ENCODE data around the gene CHCHD6. TPM values are rescaled to one million over a fixed set of nuclear protein-coding genes. Genes with fewer than 3 reads are reported as not detected.
A peak's percentile ranks its signal among the peaks of the same experiment; 100 is the strongest.

Gene CHCHD6
- total RNA-seq, 8 experiments from 2014 or later: 13.9 to 71.2 (median 45.4) TPM

DNA sequence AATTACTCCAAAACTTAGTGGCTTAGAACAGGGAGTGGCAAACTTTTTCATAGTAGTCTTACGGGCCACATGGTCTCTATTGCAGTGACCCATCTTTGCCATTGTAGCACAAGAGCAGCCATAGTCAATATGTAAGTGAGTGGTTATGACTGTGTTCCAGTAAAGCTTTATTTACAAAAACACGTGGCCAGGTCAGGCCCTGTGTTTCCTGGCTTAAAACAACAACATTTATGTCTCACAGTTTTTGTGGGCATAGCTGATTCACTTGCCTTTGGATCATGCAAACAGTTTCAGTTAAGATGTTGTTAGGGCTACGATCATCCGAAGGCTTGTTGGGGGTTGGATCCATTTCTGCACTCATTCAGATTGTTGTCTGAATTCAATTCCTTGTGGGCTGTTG, 103.8 kb downstream of the CHCHD6 start:
- in situ Hi-C loops (cut with MboI; ENCODE audit: low pct_unique_long_range_greater_than_20kb in 2 of 9, low sequenced_read_pairs in 9 of 9, unreplicated experiment in 9 of 9): no loop called here
- H3K4me3 ChIP-seq: no peak overlapping the region
- ATAC-seq (replicated peaks in 6 of 8): no peak
- H3K27ac ChIP-seq: no peak overlapping the region
- 73 to 100% (median 96%) methylated on average over 2 to 4 of the region's 4 CpGs; no CpG with 5 or more reads in 1 of the 10 experiments for WGBS, 10 experiments
- no peaks in the 10 kb centered on the region for H3K4me1 ChIP-seq (replicated peaks in 1 of 2)

DNA sequence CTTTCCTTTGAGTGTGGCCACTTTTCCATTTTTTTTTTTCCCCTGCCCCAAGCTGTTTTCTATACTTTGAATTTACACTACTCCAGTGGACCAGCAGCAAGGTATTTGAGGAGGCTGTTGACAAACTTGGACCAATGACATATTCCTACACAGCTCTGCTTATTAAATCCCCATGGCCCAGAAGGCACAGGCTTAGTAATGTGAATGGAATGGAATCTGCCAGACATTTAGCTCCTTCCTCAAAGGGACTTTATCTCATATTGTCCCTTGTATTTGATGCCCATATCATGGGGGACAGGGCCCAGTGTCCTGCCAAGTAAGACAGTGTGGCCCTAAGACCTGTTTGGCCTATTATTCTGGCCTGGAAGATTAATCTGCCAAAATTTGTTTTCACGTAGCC, 107.5 kb downstream of the CHCHD6 start:
- Histone ChIP-seq H3K4me3 (no peak overlapping the region), H3K4me1 (replicated peaks in 1 of 2) (no peaks in the 10 kb centered on the region), H3K27ac (no peak overlapping the region)
- WGBS, 10 experiments: 83 to 100% (median 100%) methylated on average over 1 of the region's 1 CpG; no CpG with 5 or more reads in 4 of the 10 experiments
- in situ Hi-C loops (cut with MboI; ENCODE audit: low pct_unique_long_range_greater_than_20kb in 2 of 9, low sequenced_read_pairs in 9 of 9, unreplicated experiment in 9 of 9): no loop called here
- no peak for ATAC-seq (replicated peaks in 6 of 8)

DNA sequence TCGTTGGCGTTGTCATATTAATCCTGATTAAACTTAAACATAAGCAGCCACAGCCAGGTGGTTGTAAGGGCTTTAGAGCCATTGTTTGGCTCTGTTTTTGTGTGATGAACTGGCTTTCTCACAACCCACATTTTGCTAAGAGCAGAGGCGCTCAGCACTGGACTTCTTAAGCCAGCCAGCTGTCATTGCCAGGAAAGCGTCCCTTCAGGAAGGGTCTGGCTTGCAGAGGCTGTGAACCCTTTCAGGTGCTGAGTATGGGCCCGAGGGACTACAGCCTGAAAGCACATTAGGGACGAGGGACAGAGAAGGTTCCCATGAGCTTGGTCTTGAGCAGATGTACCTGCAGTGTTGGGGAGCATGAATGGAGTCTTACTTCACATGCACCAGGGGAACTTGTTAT, 112.3 kb downstream of the CHCHD6 start:
- no peak overlapping the region for H3K27ac ChIP-seq
- WGBS, 10 experiments: 50 to 100% (median 76%) methylated on average over 1 to 3 of the region's 6 CpGs; no CpG with 5 or more reads in 6 of the 10 experiments
- H3K4me3 ChIP-seq: no peak overlapping the region
- H3K4me1 ChIP-seq (replicated peaks in 1 of 2): peaks cover 13 to 21% of the 10 kb centered on the region in 2 donors
- no peak for ATAC-seq (replicated peaks in 6 of 8)
- in situ Hi-C loops (cut with MboI; ENCODE audit: low pct_unique_long_range_greater_than_20kb in 2 of 9, low sequenced_read_pairs in 9 of 9, unreplicated experiment in 9 of 9): no loop called here

DNA sequence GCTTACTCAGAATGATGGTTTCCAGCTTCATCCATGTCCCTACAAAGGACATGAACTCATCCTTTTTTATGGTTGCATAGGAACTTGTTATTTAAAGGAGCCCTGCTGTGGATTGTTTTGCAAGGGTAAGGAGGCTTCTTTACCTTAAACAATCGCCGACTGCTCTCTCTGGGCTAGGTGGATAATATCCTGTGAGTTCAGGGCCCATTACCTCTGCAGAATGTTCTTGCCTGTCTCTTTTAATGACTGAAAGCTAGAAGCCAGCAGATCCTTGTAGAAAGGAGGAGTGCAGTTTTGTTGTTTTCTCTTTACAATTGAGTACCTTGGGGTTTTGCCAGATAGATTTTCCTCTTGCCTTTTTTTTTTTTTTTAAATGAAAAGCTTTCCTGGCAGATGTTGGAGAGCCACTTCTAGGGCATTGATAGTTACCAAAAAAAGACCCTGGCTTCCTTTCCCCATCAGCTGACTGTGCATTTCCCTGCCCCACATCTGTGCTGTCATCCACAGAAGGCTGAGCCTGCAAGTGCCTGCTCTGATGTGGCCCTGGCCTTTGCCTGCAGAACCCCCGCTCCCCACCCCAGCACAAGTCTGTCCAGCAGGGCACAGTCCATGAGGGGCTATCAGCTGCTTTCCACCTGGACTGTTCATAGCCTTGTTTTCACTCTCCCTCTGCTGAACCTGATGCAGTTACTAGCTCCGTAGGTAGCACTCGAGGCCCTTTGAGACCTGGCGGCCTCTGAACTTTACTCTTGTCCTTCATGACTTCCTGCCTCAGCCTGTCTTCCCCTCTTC, 113.1 kb downstream of the CHCHD6 start:
- Histone ChIP-seq H3K4me3 (no peak overlapping the region), H3K27ac (no peak overlapping the region), H3K4me1 (replicated peaks in 1 of 2) (peaks cover 13 to 21% of the 10 kb centered on the region in 2 donors)
- in situ Hi-C loops (cut with MboI; ENCODE audit: low pct_unique_long_range_greater_than_20kb in 2 of 9, low sequenced_read_pairs in 9 of 9, unreplicated experiment in 9 of 9): no loop called here
- WGBS, 10 experiments: 0 to 71% (median 50%) methylated on average over 2 to 6 of the region's 6 CpGs; no CpG with 5 or more reads in 5 of the 10 experiments
- ATAC-seq (replicated peaks in 6 of 8): peak in 6 of 8 experiments; percentile 20 to 55 (median 28)

- no peak overlapping the region for H3K4me3 ChIP-seq
- in situ Hi-C loops (cut with MboI; ENCODE audit: low pct_unique_long_range_greater_than_20kb in 2 of 9, low sequenced_read_pairs in 9 of 9, unreplicated experiment in 9 of 9): no loop called here
- no peak overlapping the region for H3K27ac ChIP-seq
- ATAC-seq (replicated peaks in 6 of 8): peak in 2 of 8 experiments; percentile 15 to 18
- WGBS, 10 experiments: 100% methylated on average over 1 of the region's 1 CpG; no CpG with 5 or more reads in 4 of the 10 experiments
- H3K4me1 ChIP-seq (replicated peaks in 1 of 2): peaks cover 13 to 21% of the 10 kb centered on the region in 2 donors
These were observed 113.7 kb downstream of the CHCHD6 start for GRCh38 chr3:126817781-126818180.

GRCh38 chr3:126818400-126819095, 114.5 kb downstream of the CHCHD6 start:
- Histone ChIP-seq H3K4me3 (no peak overlapping the region), H3K4me1 (replicated peaks in 1 of 2) (peaks cover 13 to 21% of the 10 kb centered on the region in 2 donors), H3K27ac (no peak overlapping the region)
- in situ Hi-C loops (cut with MboI; ENCODE audit: low pct_unique_long_range_greater_than_20kb in 2 of 9, low sequenced_read_pairs in 9 of 9, unreplicated experiment in 9 of 9): no loop called here
- WGBS, 10 experiments: 80 to 100% (median 93%) methylated on average over 1 to 7 of the region's 8 CpGs
- peak in 3 of 8 experiments; percentile 32 to 65 (median 55) for ATAC-seq (replicated peaks in 6 of 8)

DNA sequence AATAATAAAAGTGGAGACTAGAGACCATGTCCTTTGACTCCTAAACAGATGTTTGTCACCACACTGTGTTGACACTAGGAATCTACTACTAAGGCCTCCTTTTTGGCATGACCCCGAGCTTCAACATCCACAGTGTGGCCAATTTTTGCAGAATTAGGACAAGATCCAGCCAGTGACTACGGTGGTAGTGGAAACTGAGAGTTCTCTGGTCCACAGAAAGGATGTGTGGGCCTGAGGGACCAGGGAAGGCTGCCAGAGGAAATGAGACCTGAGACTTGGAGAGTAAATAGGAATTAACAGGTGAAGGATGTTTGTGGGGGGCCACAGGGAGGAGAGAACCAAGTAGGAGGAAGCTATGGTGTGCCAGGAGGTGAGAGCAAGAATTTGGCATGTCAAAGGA, 122.7 kb downstream of the CHCHD6 start:
- in situ Hi-C loops (cut with MboI; ENCODE audit: low pct_unique_long_range_greater_than_20kb in 2 of 9, low sequenced_read_pairs in 9 of 9, unreplicated experiment in 9 of 9): no loop called here
- WGBS, 10 experiments: 67 to 100% (median 88%) methylated on average over 1 to 2 of the region's 2 CpGs; no CpG with 5 or more reads in 3 of the 10 experiments

GRCh38 chr3:126827121-126827520, 123.1 kb downstream of the CHCHD6 start:
- WGBS, 10 experiments: 86 to 100% (median 100%) methylated on average over 1 of the region's 1 CpG; no CpG with 5 or more reads in 5 of the 10 experiments
- no peak overlapping the region for H3K27ac ChIP-seq
- H3K4me1 ChIP-seq (replicated peaks in 1 of 2): no peaks in the 10 kb centered on the region
- in situ Hi-C loops (cut with MboI; ENCODE audit: low pct_unique_long_range_greater_than_20kb in 2 of 9, low sequenced_read_pairs in 9 of 9, unreplicated experiment in 9 of 9): no loop called here
- no peak for ATAC-seq (replicated peaks in 6 of 8)
- H3K4me3 ChIP-seq: no peak overlapping the region

More for the DNA sequence above, 122.7 kb downstream of the CHCHD6 start:
- ATAC-seq (replicated peaks in 6 of 8): no peak
- Histone ChIP-seq H3K4me3 (no peak overlapping the region), H3K4me1 (replicated peaks in 1 of 2) (no peaks in the 10 kb centered on the region), H3K27ac (no peak overlapping the region)

GRCh38 chr3:126828306-126828705, 124.3 kb downstream of the CHCHD6 start:
- no peak overlapping the region for H3K27ac ChIP-seq
- no peak overlapping the region for H3K4me3 ChIP-seq
- ATAC-seq (replicated peaks in 6 of 8): no peak
- 30 to 100% (median 95%) methylated on average over 2 to 4 of the region's 5 CpGs; no CpG with 5 or more reads in 6 of the 10 experiments for WGBS, 10 experiments
- in situ Hi-C loops (cut with MboI; ENCODE audit: low pct_unique_long_range_greater_than_20kb in 2 of 9, low sequenced_read_pairs in 9 of 9, unreplicated experiment in 9 of 9): no loop called here
- H3K4me1 ChIP-seq (replicated peaks in 1 of 2): no peaks in the 10 kb centered on the region

- 67 to 100% (median 89%) methylated on average over 1 to 5 of the region's 5 CpGs; no CpG with 5 or more reads in 1 of the 10 experiments for WGBS, 10 experiments
- Histone ChIP-seq H3K27ac (no peak overlapping the region), H3K4me3 (no peak overlapping the region), H3K4me1 (replicated peaks in 1 of 2) (peaks cover 0 to 8% of the 10 kb centered on the region in 2 donors)
- no peak for ATAC-seq (replicated peaks in 6 of 8)
- in situ Hi-C loops (cut with MboI; ENCODE audit: low pct_unique_long_range_greater_than_20kb in 2 of 9, low sequenced_read_pairs in 9 of 9, unreplicated experiment in 9 of 9): no loop called here
These were observed 128.9 kb downstream of the CHCHD6 start for GRCh38 chr3:126832933-126833332.

DNA sequence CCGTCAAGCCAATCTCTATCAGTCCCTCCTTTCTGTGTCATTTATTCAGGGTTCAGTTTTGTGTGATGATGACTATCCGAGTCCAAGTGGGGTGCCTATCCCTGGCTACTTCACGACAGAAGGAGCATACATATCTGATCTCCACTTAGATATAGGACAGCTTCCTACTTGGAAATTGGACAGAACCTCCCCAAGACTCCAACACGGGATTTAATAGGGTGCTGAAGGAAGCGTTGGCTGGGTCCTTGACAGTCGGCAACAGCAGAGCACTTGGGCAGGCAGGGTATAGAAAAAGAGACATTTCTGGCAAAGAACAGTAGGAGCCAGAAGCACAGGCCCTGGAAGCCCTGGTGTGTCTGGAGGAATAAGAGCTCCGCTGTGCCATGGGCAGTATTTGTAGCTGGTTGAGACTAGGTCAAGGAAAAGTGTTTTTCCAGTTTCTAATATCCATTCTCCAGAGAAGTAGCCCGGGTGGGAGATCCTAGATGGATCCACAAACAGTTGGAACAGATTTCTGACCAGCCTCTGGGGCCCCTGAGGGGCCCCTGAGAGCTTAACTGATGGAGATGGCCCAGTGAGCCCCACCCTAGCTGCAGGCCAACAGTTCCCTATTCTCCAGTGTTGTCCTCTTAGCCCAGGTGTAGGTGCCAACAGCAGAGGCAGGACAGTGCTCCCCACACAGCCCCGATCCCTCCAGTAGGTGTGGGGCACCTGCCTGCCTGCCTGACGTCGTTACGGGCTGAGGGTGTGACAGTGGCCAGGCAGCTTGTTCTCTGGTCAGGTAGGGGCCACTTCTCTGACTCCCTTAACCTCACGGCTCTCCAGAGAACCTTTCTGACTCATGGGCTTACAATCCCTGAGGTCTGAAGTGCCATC, 130.8 kb downstream of the CHCHD6 start:
- in situ Hi-C loops (cut with MboI; ENCODE audit: low pct_unique_long_range_greater_than_20kb in 2 of 9, low sequenced_read_pairs in 9 of 9, unreplicated experiment in 9 of 9): no loop called here
- peaks cover 0 to 8% of the 10 kb centered on the region in 2 donors for H3K4me1 ChIP-seq (replicated peaks in 1 of 2)
- no peak overlapping the region for H3K4me3 ChIP-seq
- peak in 1 of 8 experiments; percentile 38 for ATAC-seq (replicated peaks in 6 of 8)
- 50 to 100% (median 90%) methylated on average over 1 to 6 of the region's 13 CpGs; no CpG with 5 or more reads in 1 of the 10 experiments for WGBS, 10 experiments
- no peak overlapping the region for H3K27ac ChIP-seq

- in situ Hi-C loops (cut with MboI; ENCODE audit: low pct_unique_long_range_greater_than_20kb in 2 of 9, low sequenced_read_pairs in 9 of 9, unreplicated experiment in 9 of 9): no loop called here
- Histone ChIP-seq H3K4me1 (replicated peaks in 1 of 2) (peaks cover 0 to 8% of the 10 kb centered on the region in 2 donors), H3K4me3 (no peak overlapping the region), H3K27ac (no peak overlapping the region)
- ATAC-seq (replicated peaks in 6 of 8): peak; percentile 61 to 96 (median 82)
- WGBS, 10 experiments: 50 to 92% (median 79%) methylated on average over 2 to 6 of the region's 9 CpGs; no CpG with 5 or more reads in 2 of the 10 experiments
These were observed 131.6 kb downstream of the CHCHD6 start for GRCh38 chr3:126835472-126836219.

All from motor neuron (in vitro differentiated cells).